GM18870 (cell line): ENCODE data around the gene DSCAM.
"Not testable (repeated sequence)": the region's sequence is repeated elsewhere in the genome, so short reads cannot be mapped to it uniquely, and the experiment has no call there.

Experiments used
- ATAC-seq: cut with Tn5 transposase; IDR thresholded peaks from one replicate; pipeline ENCODE4 v1.9.1; 2021; ENCODE audit warnings: moderate library complexity; ENCODE audit not compliant: unreplicated experiment

Gene DSCAM

DNA sequence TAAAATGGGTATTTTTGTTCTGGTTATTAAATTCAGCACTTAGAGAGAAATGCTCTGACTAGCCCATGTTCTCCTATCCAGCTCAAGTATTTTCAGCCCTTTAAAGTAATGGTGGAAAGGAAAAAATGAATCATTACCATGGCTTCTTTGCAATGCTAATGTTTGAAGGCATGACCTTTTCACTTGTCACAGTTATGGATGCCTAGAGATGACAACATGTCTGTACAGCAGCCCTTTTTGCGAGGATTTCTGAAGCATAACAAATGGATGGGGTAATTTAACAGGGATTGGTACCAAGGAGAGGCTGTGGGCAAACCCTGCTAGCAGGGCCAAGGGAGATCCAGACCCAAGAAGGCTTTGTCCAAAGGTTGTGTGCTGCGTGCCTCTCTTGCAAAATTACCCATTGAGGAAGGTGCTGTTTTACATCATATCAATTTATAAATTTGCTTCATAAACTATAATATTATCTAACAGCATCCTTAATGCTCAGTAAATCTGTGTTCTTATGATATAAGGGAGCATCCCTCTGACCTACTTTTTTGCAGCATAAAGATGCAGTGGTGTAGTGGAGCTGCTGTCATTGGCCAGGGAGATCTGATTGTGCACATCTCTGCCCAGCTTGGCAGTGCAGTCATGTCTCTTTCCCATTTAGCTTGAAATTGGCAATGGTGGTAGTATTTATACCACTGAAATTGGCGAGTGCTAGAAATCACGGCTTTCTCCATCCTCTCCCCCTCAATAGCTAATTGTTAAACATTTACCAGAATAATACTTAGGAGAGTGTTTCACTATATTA is 652.6 kb downstream of the DSCAM start:
- ATAC-seq = no peak

DNA sequence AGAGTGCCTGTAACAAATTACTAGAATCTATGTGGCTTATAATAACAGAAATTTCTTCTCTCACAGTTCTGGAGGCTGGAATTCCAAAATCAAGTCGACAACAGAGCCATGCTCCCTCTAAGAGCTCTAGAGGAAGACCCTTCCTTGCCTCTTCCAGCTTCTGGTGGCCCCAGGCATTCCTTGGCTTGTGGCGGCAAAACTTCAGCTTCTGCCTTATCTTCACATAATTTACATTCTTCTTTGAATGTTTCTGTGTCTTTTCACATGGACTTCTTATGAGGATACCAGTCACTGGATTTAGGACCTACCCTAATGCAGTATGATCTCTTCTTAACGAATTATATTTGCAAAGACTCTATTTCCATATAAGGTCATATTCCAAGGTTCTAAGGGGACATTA is 655.3 kb downstream of the DSCAM start:
- no peak for ATAC-seq

DNA sequence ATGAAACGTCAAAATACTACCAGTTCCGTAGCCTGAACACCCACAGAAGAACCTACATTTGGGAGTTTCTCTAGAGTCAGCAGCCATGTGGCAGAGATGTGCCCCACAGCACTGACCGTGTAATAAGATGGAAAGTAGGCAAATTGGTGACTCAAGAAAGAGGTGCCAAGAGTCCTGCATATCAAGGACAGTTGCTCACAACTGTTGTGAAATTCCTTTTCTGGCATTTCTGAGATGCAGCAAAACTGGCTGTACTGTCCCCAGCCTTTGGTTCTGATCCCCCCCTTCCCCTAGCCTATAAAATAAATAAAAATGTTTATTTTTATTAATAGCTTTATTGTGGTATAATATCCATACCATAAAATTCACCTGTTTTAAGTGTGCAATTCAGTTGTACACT is 655.8 kb downstream of the DSCAM start:
- no peak for ATAC-seq

DNA sequence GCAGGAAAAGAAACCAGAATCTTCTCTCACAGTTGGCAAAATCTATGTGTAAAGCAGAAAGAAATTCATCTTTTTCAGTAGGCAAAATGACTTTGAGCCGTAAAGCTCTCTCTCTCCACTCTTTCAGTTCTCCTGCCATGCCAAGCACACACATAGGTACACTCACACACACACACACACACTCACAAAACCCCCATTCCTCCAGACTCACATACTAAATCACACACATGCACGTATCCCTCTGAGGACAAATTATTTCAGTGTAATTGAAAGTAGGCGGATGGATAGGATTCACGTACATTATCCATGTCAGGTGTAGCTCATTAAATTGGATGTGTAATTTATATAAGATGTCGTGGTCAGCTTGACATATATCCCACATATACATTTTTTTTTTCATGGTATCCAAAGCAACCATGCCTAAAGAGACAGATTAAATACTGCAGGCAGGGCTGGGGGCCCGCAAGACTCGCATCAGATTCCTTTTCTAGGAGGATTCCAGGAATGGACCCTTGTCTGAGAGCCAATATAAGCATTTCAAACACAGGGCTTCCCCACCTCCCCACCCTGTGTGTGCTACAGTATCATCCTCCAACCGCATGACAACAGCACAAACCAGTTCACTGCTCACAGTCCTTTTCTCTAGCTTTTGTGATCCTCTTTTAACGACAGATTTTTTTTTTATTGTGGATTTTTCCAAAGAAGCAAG is 658.9 kb downstream of the DSCAM start:
- no peak for ATAC-seq

DNA sequence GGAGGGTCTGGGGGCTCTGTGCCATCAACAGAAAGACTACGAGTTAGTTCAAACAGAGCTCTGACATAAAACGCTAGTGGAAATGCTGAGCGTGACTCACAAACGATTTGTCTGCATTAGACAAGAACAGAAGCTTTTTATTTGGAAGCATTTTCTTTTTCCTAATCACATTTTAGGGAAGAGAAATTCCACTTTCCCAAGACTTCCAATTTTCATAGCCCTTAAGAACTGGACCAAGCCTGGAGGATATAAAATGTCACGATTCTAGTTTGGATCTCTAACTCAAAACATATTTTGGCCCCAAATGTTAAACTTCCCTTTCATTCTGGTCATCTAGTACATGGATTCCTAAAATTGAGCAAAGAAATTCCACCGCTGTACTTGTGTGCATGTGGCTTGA is 659.7 kb downstream of the DSCAM start:
- ATAC-seq = no peak

DNA sequence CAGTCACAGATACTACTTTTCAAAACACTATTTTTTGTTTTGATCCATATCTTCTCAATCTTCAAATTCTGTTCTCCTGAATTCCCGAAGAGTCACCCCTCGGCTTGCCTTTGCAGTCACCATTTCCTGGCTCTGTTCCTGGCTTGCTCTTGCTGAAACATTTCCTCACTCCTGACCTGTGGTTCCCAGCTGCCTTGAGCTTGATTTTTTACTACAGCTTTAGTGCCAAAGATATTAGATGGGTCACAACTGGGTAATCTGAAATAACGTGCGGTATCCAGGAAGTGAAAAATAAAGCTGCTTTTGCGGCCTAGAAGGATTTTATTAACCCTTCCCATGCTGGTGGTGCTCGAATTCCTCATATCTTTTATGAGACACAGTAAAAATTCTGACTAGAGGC is 660.9 kb downstream of the DSCAM start:
- ATAC-seq = no peak

DNA sequence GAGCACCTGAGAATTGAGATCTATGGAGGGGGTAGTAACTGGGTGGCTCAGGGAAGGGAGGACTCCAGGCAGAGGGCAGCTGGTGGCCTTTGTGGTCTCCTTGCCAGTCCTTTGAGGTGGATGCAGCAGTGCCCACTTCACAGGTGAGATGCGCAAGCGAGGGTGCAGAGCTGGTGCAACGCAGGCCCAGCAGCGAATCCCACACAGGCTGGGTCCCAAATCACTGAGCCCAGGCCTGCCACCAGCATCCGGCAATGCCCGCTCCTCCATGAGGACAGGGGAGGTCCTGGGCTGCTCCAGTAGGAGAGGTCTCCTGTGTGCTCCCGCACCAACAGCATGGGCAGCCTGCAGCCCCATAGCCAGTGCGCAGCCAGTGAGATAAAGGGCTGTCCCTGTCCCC is 661.8 kb downstream of the DSCAM start:
- no peak for ATAC-seq

DNA sequence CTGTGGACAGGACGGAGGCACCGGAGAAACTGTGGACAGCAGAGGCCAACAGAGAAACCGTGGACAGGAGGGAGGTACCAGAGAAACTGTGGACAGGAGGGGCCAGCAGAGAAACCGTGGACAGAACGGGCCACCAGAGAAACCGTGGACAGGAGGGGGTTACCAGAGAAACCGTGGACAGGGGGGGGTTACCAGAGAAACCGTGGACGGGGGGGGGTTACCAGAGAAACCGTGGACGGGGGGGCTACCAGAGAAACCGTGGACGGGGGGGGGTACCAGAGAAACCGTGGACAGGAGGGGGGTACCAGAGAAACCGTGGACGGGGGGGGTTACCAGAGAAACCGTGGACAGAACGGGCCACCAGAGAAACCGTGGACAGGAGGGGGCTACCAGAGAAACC is 664.5 kb downstream of the DSCAM start:
- ATAC-seq = not testable (repeated sequence)

DNA sequence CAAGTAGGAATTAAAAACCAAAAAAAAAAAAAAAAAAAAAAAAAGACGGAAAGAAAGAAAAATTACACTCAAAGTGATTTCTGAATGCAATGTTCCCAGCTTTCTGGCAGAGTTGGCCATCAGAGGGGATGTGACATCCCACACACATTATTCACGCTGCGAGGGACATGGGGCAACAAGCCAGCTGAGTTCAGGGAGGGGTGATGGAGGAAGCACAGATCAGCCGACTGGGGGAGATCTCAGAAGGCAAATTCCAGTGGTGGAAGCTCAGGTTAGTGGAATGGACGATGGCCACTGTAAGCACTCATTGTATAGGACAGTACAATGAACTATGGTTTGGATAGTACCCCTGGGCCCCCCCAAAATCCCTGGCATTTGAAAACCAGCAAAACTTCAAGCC is 667.8 kb downstream of the DSCAM start:
- ATAC-seq = no peak

DNA sequence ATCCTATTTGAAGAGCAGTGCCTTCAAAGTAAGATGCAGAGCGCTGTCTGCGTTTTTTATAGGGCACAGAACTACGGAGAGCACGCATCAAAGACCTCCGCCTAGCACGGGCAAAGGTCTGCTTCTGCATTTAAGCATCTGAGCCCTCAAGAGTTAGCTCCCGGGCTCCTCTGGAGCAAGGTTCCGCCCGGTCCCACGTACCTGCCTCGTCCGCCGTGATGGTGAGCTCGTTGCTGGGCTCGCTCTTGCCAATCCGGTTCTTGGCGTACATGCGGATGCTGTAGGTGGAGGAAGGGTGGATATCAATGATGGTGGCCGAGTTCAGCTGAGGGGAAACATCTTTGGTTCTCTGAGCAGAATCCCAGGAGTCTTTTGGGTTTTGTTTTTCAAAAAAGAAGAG is 668.2 kb downstream of the DSCAM start:
- ATAC-seq = no peak

DNA sequence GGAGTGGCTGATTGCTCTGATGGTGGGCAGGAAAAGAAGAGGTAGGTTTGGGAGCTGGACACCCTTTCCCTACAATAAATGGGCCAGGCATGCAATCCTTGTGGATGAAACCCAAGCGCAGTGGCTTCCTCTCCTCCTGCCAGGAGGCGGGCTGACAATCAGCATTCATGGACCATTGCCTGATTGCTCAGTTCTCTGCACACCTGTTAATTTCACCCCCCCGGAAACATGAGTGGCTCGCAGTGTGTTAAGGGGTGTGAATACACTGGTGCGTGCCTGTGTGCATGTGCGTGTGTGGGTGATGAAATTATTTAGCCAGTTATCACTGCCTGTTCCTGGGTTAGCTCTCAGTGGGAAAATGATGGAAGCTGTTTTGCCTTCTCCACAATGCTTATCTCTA is 669.0 kb downstream of the DSCAM start:
- no peak for ATAC-seq

DNA sequence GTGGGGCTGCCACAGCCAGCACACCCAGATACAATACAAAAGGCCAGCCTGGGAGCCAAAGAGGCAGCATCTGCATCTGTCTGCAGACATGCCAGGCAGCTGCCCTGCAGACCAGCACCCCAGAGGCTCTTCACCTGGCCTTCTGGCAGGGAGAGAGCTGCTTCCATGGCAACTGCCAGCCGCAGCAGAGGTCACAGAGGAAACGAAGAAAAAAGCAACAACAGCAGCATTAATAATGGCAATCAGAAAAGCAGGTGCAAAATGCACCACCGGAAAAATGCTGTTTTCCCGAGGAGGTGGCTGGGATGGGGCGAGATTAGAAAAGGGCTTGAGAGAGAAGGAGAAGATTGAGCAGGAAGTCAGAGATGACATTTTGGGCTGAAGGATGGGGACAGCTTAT is 670.2 kb downstream of the DSCAM start:
- ATAC-seq = no peak

DNA sequence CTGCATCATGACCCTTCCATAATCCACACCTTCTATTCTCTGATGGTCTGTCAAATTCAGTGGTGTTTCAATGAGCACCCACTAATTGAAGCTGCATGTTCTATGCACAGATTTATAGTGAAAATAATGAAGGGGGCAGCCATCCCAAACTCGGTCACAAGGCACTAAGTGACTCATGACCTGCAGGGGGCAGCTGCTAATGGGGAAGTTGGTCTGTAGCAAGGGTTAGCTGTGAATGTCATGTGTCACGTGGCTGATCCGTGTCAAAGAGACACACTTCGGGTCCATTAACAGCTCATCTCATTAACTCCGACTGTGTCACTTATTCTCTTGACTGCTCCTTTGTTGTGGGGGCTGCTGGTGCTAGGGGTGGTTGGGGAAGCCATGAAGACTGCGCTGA is 673.1 kb downstream of the DSCAM start:
- no peak for ATAC-seq

DNA sequence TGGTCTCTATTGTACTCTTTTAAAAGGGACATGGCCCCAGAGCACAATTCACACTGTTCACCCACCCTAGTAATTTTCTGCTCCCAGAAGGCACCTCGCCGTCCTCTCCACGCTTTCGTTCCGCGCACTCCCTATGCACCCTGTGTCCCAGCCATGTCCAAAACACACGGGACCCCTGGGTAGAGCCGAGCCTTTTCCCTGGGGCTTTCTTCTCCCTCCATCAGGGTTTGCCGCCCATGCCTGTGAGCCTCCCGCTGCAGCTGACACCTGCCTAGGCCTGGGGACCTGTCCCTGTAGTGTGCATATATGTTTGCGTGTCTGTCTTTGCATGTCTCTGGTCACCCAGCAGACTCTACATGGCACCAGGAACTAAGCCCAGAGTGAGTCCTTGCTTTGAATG is 677.0 kb downstream of the DSCAM start:
- no peak for ATAC-seq

DNA sequence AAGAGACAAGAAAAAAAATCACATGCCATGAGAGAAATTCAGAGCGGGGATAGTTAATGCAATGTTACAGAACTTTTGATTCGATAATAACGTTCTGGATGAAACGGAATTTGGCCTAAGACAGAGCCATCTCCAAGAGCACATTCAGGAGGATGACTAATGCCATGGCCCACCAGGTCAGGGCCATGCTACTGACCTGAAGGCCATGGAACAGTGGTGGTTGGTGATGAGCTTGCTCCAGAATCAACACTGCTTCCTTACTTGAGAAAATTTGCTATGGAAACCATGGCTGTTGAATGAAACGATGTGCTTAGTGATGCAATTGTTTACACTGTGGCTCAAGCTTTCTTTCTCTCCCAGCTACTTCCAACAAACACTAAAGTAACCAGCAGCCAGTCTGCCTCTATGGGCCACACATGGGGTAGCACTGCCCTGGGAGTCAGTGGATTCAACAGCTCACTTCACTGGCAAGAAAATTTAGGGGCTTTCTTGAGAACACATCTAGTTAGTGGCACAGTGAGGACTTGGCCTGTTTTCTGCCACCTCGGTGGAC is 680.6 kb downstream of the DSCAM start:
- no peak for ATAC-seq

DNA sequence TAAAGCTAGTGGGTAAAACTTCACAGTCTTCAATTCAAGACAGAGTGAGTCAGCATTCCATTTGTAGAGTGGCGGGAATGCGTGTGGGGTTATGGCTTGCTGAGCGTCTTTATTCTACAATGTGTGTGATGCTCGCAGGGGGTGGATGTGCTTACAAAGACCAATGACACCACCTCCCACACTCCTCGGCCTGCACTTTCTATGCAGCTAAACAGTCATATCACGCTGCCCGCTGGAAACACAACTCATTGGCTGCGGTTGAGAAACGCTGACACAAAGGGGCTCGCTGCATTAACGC is 681.2 kb downstream of the DSCAM start:
- no peak for ATAC-seq

DNA sequence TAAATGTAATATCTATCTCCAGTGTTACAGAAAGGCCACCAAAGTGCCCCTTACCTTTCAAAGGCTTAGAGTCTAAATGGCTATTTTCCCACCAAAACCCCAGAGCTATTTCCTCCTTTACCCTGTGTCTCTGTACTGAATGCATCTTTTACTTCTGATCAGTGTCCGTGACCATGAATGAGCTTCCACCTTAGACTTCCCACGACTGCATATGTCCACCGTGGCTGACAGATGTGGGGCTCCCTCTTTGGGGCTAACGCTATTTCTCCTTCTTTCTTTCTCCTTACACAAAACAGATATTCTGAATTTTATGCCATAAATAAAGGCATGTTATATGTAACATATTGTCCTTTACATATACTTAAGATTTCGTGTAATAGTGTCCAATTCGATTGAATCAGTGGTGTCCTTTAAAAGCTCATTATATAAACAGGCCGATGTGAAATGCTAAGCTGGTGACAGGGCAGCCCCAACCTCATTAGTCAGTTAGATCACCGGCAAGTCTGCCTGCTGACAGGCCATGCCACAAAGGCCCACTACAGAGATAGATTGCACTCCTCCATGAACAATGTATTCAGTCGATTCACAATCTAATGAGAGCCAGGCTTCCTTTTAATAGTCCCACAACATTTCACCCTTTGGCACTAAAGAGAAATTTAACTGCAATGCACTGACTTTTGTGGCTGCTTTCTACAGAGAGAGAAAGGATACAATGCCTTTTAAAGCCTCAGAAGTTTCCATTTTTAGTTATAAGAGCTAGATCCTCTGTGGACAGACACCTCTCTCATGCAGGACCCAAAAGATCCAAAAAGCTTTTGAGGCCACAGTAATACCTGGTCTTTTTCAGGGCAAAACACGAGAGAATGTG is 681.8 kb downstream of the DSCAM start:
- ATAC-seq = no peak

DNA sequence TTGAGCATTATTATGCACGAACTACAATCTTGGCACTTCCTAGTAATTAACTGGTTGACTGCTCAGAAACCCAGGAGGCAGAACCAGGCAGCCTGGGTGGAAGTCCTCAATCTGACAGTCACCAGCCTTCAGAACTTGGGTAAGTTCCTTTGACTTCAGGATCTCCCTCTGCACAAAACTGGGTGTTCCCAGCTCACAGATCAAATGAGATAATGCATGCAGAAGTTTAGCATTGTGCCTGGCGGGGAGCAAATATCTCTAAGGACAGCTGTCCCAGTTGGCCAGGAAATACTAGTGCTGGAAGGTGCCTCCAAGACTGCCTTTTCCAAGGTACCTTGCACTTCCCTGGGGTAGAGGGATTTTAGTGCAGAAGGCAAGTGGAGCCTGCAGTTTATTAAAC is 684.9 kb downstream of the DSCAM start:
- ATAC-seq = no peak

DNA sequence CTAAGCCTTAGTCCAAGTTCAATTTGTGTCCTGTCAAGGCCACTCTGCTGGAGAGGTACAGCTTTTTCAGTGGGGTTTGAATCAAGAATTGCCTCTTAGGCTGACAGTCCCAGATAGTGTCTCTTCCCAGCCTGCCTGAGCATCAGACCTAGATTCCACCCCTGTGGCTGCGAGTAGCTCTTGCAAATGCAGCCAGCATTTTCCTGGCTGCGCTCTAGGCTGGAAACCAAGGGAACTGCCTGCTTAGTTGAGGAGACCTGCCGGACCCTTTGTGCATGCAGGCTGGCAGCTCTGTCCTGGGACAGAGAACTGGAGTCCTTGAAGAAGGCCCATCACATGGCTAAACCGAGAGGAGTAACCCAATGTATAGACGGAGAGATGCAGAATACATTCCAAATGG is 686.0 kb downstream of the DSCAM start:
- ATAC-seq = no peak

DNA sequence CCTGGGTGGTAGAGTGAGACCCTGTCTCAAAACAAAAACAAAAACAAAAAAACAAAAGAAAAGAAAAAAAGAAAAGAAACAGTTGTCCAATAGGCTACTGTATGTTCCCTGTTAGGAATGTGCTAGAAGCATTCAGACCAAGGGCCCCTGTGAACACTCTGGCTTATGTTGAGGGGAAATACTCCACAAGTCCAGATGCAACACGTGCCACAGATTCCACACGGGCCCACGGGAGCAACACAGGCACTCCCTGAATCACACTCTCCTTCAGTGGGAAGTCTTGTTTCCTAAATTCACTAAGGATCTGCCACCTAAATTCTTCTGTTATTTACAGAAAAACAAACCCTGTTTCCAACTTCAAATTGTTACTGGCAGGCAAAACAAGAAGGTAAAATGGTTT is 688.6 kb downstream of the DSCAM start:
- no peak for ATAC-seq

DNA sequence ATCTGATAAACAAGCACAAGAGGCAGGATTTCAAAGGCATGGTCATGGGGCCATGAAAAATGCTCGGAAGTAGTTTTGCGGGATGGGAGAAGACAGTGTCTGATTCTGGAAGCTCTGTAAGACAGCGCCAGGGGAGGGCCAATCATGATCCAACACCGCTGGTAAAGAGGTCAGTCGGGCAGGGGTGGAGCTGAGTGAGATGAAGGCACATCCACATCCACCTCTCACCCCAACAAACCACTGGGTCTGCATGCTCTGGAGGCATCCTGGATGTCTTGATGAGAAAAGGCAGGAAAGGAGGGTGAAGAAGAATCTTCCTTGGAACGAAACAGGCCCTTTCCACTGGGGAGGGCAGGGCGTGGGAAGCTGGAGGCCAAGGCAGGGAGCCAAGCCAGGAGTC is 691.4 kb downstream of the DSCAM start:
- no peak for ATAC-seq

DNA sequence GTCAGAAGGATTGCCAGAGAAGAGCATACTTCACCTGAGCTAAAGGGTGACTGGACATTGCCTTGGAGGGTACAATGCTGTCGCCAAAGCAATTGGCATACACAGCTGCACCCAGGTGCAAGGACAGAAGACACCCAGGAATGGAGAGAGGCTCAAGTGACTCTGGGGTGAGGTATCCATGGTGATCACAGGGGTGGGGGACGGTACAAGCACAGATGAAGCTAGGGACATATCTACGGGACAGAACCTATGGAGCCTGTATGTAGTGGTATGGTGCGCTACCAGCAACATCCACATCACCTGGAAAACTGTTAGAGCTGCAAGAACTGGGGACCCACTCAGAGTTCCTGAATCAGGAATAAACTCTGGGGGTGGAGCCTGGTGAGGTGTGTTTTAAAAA is 693.6 kb downstream of the DSCAM start:
- no peak for ATAC-seq
